Measurements from ENCODE around the gene KHDRBS1. TPM values are rescaled to one million over a fixed set of nuclear protein-coding genes. Genes with fewer than 3 reads are reported as not detected.

Gene KHDRBS1
- total and polyA plus RNA-seq, 2 of the 13 experiments (the other 11 are each of a cell fraction or from before 2014, with no cell fraction given): 25.1 to 39.0 TPM

DNA sequence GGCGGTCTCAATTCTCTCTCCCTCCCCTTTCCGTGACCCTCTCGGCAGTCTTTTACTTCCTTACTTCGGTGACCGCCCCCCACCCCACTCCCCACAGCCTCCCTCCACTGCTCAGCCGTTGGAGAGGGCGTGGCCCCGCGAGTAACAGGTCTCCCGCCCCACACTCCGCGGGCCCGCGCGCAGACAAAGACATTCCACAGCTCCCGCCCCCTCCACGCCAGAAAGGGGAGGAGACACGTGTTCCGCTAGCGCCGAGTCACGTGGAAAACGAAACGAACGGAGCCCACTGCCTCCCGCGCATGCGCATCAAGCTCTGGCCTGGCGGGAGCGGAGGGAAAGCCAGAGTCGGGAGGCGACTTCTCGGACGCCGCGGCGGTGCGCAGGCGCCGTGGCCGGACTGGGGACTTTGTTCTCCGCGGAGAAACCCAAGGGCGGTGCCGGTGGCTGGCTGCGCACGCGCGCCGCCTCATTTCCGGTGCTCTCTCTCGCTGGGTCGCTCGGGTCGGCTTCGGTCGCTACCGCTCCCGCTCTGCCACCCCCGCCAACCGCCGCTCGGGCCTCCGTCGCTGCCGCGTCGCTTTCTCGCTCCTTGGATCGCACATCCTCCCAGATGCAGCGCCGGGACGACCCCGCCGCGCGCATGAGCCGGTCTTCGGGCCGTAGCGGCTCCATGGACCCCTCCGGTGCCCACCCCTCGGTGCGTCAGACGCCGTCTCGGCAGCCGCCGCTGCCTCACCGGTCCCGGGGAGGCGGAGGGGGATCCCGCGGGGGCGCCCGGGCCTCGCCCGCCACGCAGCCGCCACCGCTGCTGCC lies at the start of gene KHDRBS1 (continued):
- TF ChIP-seq RXRA (CRISPR knock-in tag; IDR thresholded peaks at IDR 0.05): no peak; the same call in 1 of the 2 replicates
- no peak for TF ChIP-seq PAF1 (CRISPR knock-in tag; IDR thresholded peaks at IDR 0.05)
- peak; percentile 66; the same call in 1 of the 2 replicates for TF ChIP-seq ARID5B (CRISPR knock-in tag; IDR thresholded peaks at IDR 0.05)
- peak; percentile 57 for TF ChIP-seq ARNT2 (CRISPR knock-in tag; IDR thresholded peaks at IDR 0.05; ENCODE audit: low read depth)
- TF ChIP-seq, protein P1, sequence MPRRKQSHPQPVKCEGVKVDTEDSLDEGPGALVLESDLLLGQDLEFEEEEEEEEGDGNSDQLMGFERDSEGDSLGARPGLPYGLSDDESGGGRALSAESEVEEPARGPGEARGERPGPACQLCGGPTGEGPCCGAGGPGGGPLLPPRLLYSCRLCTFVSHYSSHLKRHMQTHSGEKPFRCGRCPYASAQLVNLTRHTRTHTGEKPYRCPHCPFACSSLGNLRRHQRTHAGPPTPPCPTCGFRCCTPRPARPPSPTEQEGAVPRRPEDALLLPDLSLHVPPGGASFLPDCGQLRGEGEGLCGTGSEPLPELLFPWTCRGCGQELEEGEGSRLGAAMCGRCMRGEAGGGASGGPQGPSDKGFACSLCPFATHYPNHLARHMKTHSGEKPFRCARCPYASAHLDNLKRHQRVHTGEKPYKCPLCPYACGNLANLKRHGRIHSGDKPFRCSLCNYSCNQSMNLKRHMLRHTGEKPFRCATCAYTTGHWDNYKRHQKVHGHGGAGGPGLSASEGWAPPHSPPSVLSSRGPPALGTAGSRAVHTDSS (CRISPR knock-in tag; conservative IDR thresholded peaks at IDR 0.05): no peak
- TF ChIP-seq AHR (CRISPR knock-in tag; IDR thresholded peaks at IDR 0.05): no peak
- TF ChIP-seq MTF1 (CRISPR knock-in tag; IDR thresholded peaks at IDR 0.05): no peak
- TF ChIP-seq ZBTB3 (CRISPR knock-in tag; IDR thresholded peaks at IDR 0.05; ENCODE audit: borderline replicate concordance, low read depth): no peak
- no peak for TF ChIP-seq XBP1 (CRISPR knock-in tag; IDR thresholded peaks at IDR 0.05)
- no peak for TF ChIP-seq FOXP1 (IDR thresholded peaks at IDR 0.05)
- no peak for TF ChIP-seq FOXP1 (CRISPR knock-in tag; IDR thresholded peaks at IDR 0.05)
- peak; percentile 73 for TF ChIP-seq ZNF547 (CRISPR knock-in tag; IDR thresholded peaks at IDR 0.05)
- TF ChIP-seq SP4 (CRISPR knock-in tag; IDR thresholded peaks at IDR 0.05): peak; percentile 65; the same call in 1 of the 2 replicates
- no peak for TF ChIP-seq NFIC (IDR thresholded peaks at IDR 0.05; ENCODE audit: low read length)
- TF ChIP-seq JUN (CRISPR knock-in tag; IDR thresholded peaks at IDR 0.05): no peak
- peak; percentile 75; the same call in 1 of the 2 replicates for TF ChIP-seq KLF6 (CRISPR knock-in tag; IDR thresholded peaks at IDR 0.05)
- TF ChIP-seq, protein P2, sequence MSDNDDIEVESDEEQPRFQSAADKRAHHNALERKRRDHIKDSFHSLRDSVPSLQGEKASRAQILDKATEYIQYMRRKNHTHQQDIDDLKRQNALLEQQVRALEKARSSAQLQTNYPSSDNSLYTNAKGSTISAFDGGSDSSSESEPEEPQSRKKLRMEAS (IDR thresholded peaks at IDR 0.05): peak; percentile 99
- TF ChIP-seq POLR2AphosphoS5 (IDR thresholded peaks at IDR 0.05; ENCODE audit: low read depth, low read length): peak; percentile 85
- TF ChIP-seq, protein P3, sequence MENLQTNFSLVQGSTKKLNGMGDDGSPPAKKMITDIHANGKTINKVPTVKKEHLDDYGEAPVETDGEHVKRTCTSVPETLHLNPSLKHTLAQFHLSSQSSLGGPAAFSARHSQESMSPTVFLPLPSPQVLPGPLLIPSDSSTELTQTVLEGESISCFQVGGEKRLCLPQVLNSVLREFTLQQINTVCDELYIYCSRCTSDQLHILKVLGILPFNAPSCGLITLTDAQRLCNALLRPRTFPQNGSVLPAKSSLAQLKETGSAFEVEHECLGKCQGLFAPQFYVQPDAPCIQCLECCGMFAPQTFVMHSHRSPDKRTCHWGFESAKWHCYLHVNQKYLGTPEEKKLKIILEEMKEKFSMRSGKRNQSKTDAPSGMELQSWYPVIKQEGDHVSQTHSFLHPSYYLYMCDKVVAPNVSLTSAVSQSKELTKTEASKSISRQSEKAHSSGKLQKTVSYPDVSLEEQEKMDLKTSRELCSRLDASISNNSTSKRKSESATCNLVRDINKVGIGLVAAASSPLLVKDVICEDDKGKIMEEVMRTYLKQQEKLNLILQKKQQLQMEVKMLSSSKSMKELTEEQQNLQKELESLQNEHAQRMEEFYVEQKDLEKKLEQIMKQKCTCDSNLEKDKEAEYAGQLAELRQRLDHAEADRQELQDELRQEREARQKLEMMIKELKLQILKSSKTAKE (CRISPR knock-in tag; IDR thresholded peaks at IDR 0.05; ENCODE audit: borderline replicate concordance): no peak
- TF ChIP-seq, protein P4, sequence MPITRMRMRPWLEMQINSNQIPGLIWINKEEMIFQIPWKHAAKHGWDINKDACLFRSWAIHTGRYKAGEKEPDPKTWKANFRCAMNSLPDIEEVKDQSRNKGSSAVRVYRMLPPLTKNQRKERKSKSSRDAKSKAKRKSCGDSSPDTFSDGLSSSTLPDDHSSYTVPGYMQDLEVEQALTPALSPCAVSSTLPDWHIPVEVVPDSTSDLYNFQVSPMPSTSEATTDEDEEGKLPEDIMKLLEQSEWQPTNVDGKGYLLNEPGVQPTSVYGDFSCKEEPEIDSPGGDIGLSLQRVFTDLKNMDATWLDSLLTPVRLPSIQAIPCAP (CRISPR knock-in tag; IDR thresholded peaks at IDR 0.05; ENCODE audit: low read depth): peak; percentile 72; the same call in 1 of the 2 replicates
- TF ChIP-seq PHF21A (CRISPR knock-in tag; IDR thresholded peaks at IDR 0.05): no peak
- TF ChIP-seq ZSCAN12 (CRISPR knock-in tag; IDR thresholded peaks at IDR 0.05): no peak
